Suppressor macrophage (primary cell): Measurements from ENCODE around the gene MPC2.

Experiments used
- DNase-seq, 4 experiments: peaks; one replicate each; pipeline ENCODE4 v3.0.0-alpha.2; 2020 to 2022
- total RNA-seq, 17 experiments: gene quantifications; one replicate each; lab custom pipeline; 2026; ENCODE audit warnings: mixed read lengths in 6 of 17, inconsistent platforms in 3 of 17; lab: John Stamatoyannopoulos, UW

The MPC2 gene
- 38.2 to 176 (median 79.4) reads per million in 17 experiments for total RNA-seq

- peak; percentile 50 to 77 (median 64) for DNase-seq
Observed at GRCh38 chr1:167936930-167937708, at the start of gene MPC2. TSS of gene MPC2 (minus strand) at chr1:167937072. CDS start at chr1:167935841, 1,231 bp downstream.

DNA sequence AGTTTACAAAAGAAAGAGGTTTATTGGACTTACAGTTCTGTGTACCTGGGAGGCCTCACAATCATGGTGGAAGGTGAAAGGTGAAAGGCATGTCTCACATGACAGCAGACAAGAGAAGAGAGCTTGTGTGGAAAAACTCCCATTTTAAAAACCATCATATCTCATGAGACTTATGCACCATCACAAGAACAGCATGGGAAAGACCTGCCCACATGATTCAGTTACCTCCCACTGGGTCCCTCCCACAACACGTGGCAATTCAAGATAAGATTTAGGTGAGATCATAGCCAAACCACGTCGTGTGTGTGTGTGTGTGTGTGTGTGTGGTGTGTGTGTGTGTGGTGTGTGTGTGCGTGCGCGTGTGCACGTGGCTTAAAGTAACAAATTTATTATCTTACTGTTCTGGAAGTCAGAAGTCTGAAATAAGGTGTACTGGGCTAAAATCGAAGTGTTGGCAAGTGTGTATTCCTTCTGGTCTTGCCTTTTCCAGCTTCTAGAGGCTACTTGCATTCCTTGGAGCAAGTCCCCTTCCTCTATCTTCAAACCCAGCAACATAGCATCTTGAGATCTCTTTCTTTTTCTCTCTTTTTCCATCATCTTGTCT, 48.1 kb upstream of the MPC2 start:
- DNase-seq, result peak; percentile 5 to 46 (median 16)

GRCh38 chr1:167983797-167984420, 47.0 kb upstream of the MPC2 start:
- peak in 2 of 4 experiments; percentile 47 to 51 for DNase-seq

DNA sequence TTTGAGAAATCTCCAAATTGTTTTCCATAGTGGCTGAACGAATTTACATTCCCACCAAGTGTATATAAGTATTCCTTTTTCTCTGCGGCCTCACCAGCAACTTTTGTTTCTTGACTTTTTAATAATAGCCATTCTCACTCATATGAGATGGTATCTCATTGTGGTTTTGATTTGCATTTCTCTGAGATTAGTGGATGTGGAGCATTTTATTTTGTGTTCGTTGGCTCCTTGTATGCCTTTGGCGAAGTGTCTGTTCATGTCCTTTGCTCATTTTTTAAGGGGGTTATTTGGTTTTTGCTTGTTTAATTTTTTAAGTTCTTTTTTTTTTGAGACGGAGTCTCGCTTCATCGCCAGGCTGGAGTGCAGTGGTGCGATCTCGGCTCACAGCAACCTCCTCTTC, 45.1 kb upstream of the MPC2 start:
- no peak for DNase-seq

DNA sequence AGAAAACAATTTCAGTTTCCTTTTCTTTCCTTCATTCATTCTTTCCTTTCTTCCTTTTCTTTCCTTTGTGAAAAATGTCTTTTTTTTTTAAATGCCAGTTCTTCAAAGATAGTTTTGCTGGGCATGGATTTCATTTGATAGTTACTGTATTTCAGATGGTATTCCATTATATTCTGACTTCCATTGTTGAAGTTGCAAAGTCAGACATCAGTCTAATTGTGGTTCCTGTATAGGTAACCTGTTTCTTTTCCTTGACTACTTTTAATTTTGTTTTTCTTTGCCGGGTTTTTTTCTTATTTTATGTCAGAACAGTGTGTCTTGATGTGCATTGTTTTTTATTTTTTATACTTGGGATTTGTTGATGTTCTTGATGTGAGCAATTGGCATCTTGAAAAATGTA, 40.4 kb upstream of the MPC2 start:
- no peak for DNase-seq

GRCh38 chr1:167974698-167975097, 37.8 kb upstream of the MPC2 start:
- DNase-seq, result no peak

DNA sequence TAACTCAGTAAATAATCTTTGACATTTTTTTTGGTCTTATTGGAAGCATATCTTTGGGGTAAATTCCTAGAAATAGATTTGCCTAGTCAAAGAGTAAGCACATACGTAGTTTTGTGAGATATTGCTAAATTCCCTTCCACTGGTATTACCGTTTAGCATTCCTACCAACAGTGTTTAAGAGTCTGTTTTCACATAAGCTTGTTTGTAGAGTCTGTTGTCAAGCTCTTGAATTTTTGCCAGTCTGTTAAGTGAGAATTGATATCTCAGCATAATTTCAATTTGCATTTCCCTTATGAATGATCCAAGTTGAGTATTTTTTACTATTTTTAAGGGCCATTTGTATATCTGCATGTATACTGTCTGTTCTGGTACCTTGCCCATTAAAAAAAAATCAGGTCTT, 37.0 kb upstream of the MPC2 start:
- DNase-seq, result no peak

DNA sequence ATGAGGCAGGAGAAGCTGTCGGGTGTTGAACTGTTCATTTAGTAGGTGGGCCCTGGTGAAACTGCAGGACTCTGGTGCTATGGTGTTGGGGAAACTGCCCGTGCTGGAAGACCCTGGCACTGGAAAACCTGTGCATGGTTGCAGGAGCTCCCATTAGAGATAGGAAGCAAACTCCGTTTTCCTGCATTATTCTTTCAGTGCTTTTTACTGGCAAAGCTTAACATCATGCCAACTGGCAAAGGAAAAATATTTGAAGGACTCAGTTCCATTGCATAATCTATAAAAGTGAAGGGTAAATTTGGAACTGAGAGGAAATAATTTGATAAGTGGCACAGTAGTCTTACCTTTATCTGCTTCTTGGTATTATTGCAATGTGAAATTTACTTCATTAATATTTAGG, 31.7 kb upstream of the MPC2 start:
- no peak for DNase-seq

GRCh38 chr1:167966050-167966449, 29.2 kb upstream of the MPC2 start:
- no peak for DNase-seq

GRCh38 chr1:167964646-167965045, 27.8 kb upstream of the MPC2 start:
- no peak for DNase-seq

GRCh38 chr1:167957710-167958109, 20.8 kb upstream of the MPC2 start:
- DNase-seq, result no peak

DNA sequence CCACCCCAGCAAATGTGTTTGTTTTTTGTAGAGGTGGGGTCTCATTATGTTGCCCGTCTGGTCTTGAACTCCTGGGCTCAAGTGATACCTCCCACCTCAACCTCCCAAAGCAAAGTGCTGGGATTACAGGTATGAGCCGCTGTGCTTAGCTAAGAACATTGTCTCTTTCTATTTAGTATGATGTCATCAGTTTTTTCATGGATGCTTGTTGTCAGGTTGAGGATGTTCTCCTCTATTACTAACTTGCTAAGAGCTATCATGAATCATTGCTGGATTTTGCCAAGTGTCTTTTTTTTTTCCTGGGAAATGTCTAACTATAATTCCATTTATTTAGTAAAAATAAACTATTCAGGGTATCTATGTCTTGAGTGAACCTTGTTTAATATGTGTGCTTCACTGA, 19.0 kb upstream of the MPC2 start:
- DNase-seq, result no peak

DNA sequence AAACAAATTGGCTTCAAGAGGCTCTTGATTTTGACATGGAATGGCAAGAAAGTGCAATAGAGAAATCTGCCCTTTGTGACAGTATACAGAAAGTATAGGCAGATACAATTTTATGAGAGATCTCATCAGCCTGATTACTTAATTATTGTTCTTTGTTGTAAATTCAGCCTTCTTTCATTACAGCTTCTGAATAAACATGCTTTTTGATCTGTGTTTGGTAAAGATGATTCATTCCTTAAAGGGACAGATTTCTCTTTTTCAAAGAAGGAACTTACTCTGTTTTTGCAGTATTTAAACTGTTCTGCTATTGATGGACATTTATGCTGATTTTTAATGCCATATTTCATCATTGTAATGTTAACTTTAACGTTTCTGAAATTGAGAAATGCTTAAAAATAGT, 13.7 kb upstream of the MPC2 start:
- DNase-seq, result peak in 1 of 4 experiments; percentile 20

DNA sequence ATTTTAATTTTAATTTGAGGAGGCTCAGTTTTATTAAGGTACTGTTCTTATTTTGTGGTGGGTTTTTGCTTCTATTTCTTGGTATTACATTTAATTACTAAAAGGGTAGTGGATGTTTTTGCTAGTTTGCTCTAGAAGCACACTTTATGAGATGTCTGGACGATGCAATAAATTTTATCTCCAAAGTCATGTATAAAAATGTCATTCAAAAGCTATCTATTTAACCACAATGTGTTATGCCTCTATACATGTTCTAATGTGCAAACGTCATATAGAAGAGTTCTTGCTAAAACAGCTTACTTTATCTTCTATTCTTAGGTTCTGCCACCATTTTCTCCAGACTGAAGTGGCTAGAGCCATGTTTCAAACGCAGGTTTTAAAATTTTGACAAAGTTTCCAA, 12.9 kb upstream of the MPC2 start:
- DNase-seq, result no peak

DNA sequence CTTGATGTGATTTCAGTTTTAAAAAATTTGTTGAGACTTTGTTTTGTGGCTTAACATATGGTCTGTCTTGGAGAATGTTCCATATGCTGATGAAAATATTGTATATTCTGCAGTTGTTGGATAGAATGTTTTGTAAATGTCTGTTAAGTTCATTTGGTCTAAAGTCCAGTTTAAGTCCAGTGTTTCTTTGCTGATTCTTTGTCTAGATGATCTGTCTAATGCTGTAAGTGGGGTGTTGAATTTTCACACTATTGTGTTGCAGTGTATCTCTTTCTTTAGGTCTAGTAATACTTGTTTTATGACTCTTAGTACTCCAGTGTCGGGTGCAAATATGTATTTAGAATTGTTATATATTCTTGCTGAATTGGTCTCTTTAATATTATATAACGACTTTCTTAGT, 10.9 kb upstream of the MPC2 start:
- DNase-seq, result no peak

GRCh38 chr1:167943541-167943940, 6.7 kb upstream of the MPC2 start:
- DNase-seq, result no peak

- no peak for DNase-seq
Observed at GRCh38 chr1:167940264-167940663, 3.4 kb upstream of the MPC2 start.

- no peak for DNase-seq
Observed at GRCh38 chr1:167938080-167938636, 1.3 kb upstream of the MPC2 start.

DNA sequence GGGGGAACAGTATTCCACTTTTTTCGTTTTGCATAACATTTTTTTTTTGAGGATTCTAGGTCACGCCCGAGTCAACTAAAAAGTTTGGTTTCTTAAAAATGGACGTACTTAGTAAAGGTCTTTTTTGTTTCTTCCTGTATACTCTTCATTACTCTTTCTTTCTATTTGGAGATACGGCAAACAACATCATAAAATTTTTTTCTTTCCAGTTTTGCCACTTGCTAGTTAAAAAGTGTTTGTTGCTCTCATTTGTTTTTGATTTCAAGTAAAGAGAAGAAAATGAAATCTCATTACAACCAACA, 788 bp upstream of the MPC2 start:
- DNase-seq, result no peak

- DNase-seq, result peak; percentile 97 to 99 (median 98)
Observed at GRCh38 chr1:167936068-167936929, 573 bp downstream of the MPC2 start, which contains the start of gene DCAF6. TSS of gene DCAF6 (plus strand) at chr1:167936683. CDS start at chr1:167936912, 229 bp downstream.

GRCh38 chr1:167935216-167936067, 1.4 kb downstream of the MPC2 start:
- peak; percentile 37 to 64 (median 58) for DNase-seq
